Panc1 (cell line): Measurements from ENCODE around the gene DHX38. TPM values are rescaled to one million over a fixed set of nuclear protein-coding genes. Genes with fewer than 3 reads are reported as not detected.
"Not testable (repeated sequence)": the region's sequence is repeated elsewhere in the genome, so short reads cannot be mapped to it uniquely, and the experiment has no call there.

ENCODE experiments used
- ATAC-seq: fragments of 200-7000 bp; cut with Tn5 transposase; 2 replicates; pipeline ENCODE4 v1.9.1; 2020; ENCODE audit warnings: mild to moderate bottlenecking, moderate library complexity
- BruUV-seq: library from RNA; stranded (reverse); fragments of 400-500 nt; replicated peaks from 2 replicates; lab custom pipeline; 2021; lab: Mats Ljungman, UMichigan
- CTCF ChIA-PET: fragments of 300-600 bp; sonication (Branson Sonifier 250); formaldehyde crosslinking; loops from one replicate; lab custom pipeline; 2022; ENCODE audit warnings: antibody characterized with exemption; lab: Charles Lee
- POLR2A ChIA-PET: fragments of 300-600 bp; sonication (Branson Sonifier 250); formaldehyde crosslinking; loops from one replicate; lab custom pipeline; 2022; ENCODE audit warnings: antibody characterized with exemption; lab: Charles Lee
- DNase-seq: peaks from one replicate; pipeline ENCODE4 v3.0.0-alpha.2; 2010; ENCODE audit warnings: low read depth, low spot score
- H3K27ac ChIP-seq: 2 replicates; pipeline ENCODE4 v1.5.1; 2011; ENCODE audit warnings: mild to moderate bottlenecking, low read length, inconsistent platforms
- H3K27me3 ChIP-seq: fragments of 200-500 bp; sonication (Bioruptor generic); 2 replicates; pipeline ENCODE4 v1.6.0; 2014; ENCODE audit warnings: low read length, inconsistent platforms; ENCODE audit not compliant: control insufficient read depth, insufficient read depth
- H3K36me3 ChIP-seq: fragments of 200-500 bp; sonication (Bioruptor generic); 2 replicates; pipeline ENCODE4 v1.5.1; 2014; ENCODE audit warnings: inconsistent platforms, mild to moderate bottlenecking, low read length, moderate library complexity; ENCODE audit not compliant: control insufficient read depth, insufficient read depth
- H3K4me1 ChIP-seq: 2 replicates; pipeline ENCODE4 v1.5.1; 2011; ENCODE audit warnings: inconsistent platforms, mild to moderate bottlenecking, low read length, moderate library complexity; ENCODE audit not compliant: control insufficient read depth, insufficient read depth
- H3K4me3 ChIP-seq, 2 experiments: 2 replicates each; pipeline ENCODE4 v1.5.1; 2011 to 2012; ENCODE audit warnings: low read depth in 2 of 2, low read length in 2 of 2, mild to moderate bottlenecking in 2 of 2, inconsistent platforms in 1 of 2, moderate library complexity in 1 of 2
- H3K9me3 ChIP-seq: fragments of 200-500 bp; sonication (Bioruptor generic); 2 replicates; pipeline ENCODE4 v1.5.1; 2014; ENCODE audit warnings: low read depth, mild to moderate bottlenecking, inconsistent platforms, low read length, moderate library complexity; ENCODE audit not compliant: control insufficient read depth, insufficient read depth
- POLR2AphosphoS5 ChIP-seq: IDR thresholded peaks from 2 replicates; pipeline ENCODE4 v1.6.1; 2012; ENCODE audit warnings: mild to moderate bottlenecking, low read depth, low read length, moderate library complexity
- SIN3A ChIP-seq: IDR thresholded peaks from 2 replicates; pipeline ENCODE4 v1.6.1; 2012; ENCODE audit warnings: low read depth, mild to moderate bottlenecking, low read length, moderate library complexity, borderline replicate concordance; ENCODE audit not compliant: insufficient read depth
- TCF7L2 ChIP-seq: IDR thresholded peaks from 2 replicates; pipeline ENCODE4 v1.6.1; 2011; ENCODE audit warnings: mild to moderate bottlenecking, low read depth, low read length, inconsistent platforms
- in situ Hi-C: cut with HindIII; loops from 2 replicates; pipeline ENCODE4 v1.10.0; 2016; ENCODE audit warnings: low sequenced_read_pairs, low pct_unique_long_range_greater_than_20kb
- intact Hi-C: fragments of 100-400 bp; cut with micrococcal nuclease; formaldehyde crosslinking; loops from one replicate; pipeline ENCODE4 v1.10.0; 2022; ENCODE audit not compliant: unreplicated experiment
- total RNA-seq: library from RNA; stranded (reverse); gene quantifications from one replicate; pipeline ENCODE4 v1.2.1, GENCODE V29; 2021; ENCODE audit not compliant: unreplicated experiment
- TF ChIP-seq, protein P1 (sequence below): fragments of 450-650 bp; IDR thresholded peaks from 2 replicates; pipeline ENCODE4 v1.5.1; 2017; ENCODE audit warnings: mild to moderate bottlenecking
- TF ChIP-seq, protein P2 (sequence below), 2 experiments: IDR thresholded peaks; 2 replicates each; pipeline ENCODE4 v1.6.1; 2011 to 2012; ENCODE audit warnings: low read depth in 2 of 2, control low read depth in 1 of 2, low read length in 1 of 2, mild to moderate bottlenecking in 1 of 2, moderate library complexity in 1 of 2; ENCODE audit not compliant: insufficient read depth in 1 of 2

Gene DHX38
- total RNA-seq, 1 experiment from 2014 or later, result 45.5 TPM

- POLR2A ChIA-PET, result interaction anchor here (0.6 kb wide), 1 partner anchor 1035 kb away, joined by 3 read pairs; no protein-coding TSS in a partner anchor
- H3K27me3 ChIP-seq, result peaks cover 6% of the 10 kb centered on the region
- BruUV-seq, result no TSS peak
- DNase-seq, result no peak
- no peak for ATAC-seq
- intact Hi-C loops (no loop called here), in situ Hi-C loops (no loop called here)
- TF ChIP-seq, protein P1, sequence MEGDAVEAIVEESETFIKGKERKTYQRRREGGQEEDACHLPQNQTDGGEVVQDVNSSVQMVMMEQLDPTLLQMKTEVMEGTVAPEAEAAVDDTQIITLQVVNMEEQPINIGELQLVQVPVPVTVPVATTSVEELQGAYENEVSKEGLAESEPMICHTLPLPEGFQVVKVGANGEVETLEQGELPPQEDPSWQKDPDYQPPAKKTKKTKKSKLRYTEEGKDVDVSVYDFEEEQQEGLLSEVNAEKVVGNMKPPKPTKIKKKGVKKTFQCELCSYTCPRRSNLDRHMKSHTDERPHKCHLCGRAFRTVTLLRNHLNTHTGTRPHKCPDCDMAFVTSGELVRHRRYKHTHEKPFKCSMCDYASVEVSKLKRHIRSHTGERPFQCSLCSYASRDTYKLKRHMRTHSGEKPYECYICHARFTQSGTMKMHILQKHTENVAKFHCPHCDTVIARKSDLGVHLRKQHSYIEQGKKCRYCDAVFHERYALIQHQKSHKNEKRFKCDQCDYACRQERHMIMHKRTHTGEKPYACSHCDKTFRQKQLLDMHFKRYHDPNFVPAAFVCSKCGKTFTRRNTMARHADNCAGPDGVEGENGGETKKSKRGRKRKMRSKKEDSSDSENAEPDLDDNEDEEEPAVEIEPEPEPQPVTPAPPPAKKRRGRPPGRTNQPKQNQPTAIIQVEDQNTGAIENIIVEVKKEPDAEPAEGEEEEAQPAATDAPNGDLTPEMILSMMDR, result no peak
- no peak for TF ChIP-seq TCF7L2
- no peak for TF ChIP-seq POLR2AphosphoS5
- TF ChIP-seq, protein P2, sequence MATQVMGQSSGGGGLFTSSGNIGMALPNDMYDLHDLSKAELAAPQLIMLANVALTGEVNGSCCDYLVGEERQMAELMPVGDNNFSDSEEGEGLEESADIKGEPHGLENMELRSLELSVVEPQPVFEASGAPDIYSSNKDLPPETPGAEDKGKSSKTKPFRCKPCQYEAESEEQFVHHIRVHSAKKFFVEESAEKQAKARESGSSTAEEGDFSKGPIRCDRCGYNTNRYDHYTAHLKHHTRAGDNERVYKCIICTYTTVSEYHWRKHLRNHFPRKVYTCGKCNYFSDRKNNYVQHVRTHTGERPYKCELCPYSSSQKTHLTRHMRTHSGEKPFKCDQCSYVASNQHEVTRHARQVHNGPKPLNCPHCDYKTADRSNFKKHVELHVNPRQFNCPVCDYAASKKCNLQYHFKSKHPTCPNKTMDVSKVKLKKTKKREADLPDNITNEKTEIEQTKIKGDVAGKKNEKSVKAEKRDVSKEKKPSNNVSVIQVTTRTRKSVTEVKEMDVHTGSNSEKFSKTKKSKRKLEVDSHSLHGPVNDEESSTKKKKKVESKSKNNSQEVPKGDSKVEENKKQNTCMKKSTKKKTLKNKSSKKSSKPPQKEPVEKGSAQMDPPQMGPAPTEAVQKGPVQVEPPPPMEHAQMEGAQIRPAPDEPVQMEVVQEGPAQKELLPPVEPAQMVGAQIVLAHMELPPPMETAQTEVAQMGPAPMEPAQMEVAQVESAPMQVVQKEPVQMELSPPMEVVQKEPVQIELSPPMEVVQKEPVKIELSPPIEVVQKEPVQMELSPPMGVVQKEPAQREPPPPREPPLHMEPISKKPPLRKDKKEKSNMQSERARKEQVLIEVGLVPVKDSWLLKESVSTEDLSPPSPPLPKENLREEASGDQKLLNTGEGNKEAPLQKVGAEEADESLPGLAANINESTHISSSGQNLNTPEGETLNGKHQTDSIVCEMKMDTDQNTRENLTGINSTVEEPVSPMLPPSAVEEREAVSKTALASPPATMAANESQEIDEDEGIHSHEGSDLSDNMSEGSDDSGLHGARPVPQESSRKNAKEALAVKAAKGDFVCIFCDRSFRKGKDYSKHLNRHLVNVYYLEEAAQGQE (IDR thresholded peaks at IDR 0.05; ENCODE audit: insufficient read depth in 1 of 2, low read depth in 2 of 2, low read length in 1 of 2), result no peak
- no peak for TF ChIP-seq SIN3A
- no peak overlapping the region for H3K4me3 ChIP-seq
- H3K4me1 ChIP-seq, result no peaks in the 10 kb centered on the region
- H3K36me3 ChIP-seq, result no peaks in the 10 kb centered on the region
- H3K27ac ChIP-seq, result no peak overlapping the region
- CTCF ChIA-PET, result no interaction called here
- H3K9me3 ChIP-seq, result no peaks in the 10 kb centered on the region
Measured at GRCh38 chr16:72050769-72051464, 42.7 kb upstream of the DHX38 start.

DNA sequence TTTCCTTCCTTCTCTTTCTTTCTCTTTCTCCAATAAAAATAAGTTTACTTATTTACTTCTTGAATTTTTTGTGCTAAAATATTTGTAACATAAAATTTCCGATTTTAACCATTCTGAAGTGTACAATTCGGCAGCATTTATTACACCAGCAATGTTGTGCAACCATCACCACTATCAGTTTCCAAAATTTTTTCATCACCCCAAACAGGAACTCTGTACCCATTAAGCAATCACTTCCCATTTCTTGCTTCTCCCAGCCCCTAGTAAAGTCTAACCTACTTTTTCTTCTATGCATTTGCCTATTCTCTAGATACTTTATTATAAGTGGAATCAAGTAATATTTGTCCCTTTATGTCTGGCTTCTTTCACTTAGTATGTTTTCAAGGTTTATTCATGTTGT, 41.8 kb upstream of the DHX38 start:
- Histone ChIP-seq H3K27me3 (peaks cover 6% of the 10 kb centered on the region), H3K36me3 (no peaks in the 10 kb centered on the region), H3K9me3 (no peaks in the 10 kb centered on the region), H3K4me1 (no peaks in the 10 kb centered on the region), H3K27ac (no peak overlapping the region), H3K4me3 (no peak overlapping the region)
- CTCF ChIA-PET, result no interaction called here
- BruUV-seq, result no TSS peak
- intact Hi-C loops, result no loop called here
- DNase-seq (no peak), ATAC-seq (no peak)
- in situ Hi-C loops, result no loop called here
- POLR2A ChIA-PET, result no interaction called here
- no peak for TF ChIP-seq POLR2AphosphoS5
- TF ChIP-seq TCF7L2, result no peak
- TF ChIP-seq, protein P2 (IDR thresholded peaks at IDR 0.05; ENCODE audit: insufficient read depth in 1 of 2, low read depth in 2 of 2, low read length in 1 of 2), result no peak
- TF ChIP-seq, protein P1, result no peak
- no peak for TF ChIP-seq SIN3A

- H3K4me1 ChIP-seq, DNase-seq, H3K36me3 ChIP-seq, CTCF ChIA-PET, ATAC-seq, H3K27ac ChIP-seq, H3K9me3 ChIP-seq, BruUV-seq, POLR2A ChIA-PET, intact Hi-C loops, H3K4me3 ChIP-seq, in situ Hi-C loops, H3K27me3 ChIP-seq: not testable (repeated sequence)
Measured at GRCh38 chr16:72054254-72054847, 39.3 kb upstream of the DHX38 start, which contains the start of gene HP. Gene HP (plus strand): TSS chr16:72054505. CDS start chr16:72054653, 148 bp downstream.
